Measurements from ENCODE around the gene CAVIN4.

GRCh38 chr9:100583014-100583802, 5.3 kb downstream of the CAVIN4 start:
- TF ChIP-seq EZH2 (IDR thresholded peaks at IDR 0.05) (no peak), FOXP2 (optimal IDR thresholded peaks at IDR 0.05; ENCODE audit: control extremely low read depth, extremely low read length, insufficient read depth) (no peak)
